GM12891 (cell line): Measurements from ENCODE around the gene TIMP2.

Experiments used
- POLR2A ChIP-seq: IDR thresholded peaks from 2 replicates; pipeline ENCODE4 v1.6.1; 2011; ENCODE audit warnings: low read depth, low read length, control low read depth
- TAF1 ChIP-seq: IDR thresholded peaks from 2 replicates; pipeline ENCODE4 v1.6.1; 2011; ENCODE audit warnings: low read depth, low read length, control low read depth

DNA sequence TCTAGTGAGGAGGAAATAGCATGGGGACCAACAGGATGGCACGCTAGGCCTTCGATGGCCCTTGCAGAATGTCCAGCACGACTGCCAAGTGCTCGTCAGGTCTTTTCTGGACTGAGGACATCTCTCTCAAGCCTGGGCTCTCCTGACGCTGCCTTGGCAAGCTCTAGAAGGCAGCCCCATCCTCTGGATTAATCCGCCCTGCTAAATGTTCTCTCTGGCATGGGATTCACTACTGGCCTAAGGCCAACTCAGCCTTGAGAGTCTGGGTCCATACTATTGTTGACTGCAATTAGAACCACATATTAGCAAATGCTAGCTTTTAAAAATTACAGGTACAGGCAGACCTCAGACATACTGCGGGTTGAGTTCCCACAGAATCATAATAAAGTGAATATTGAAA, 19.6 kb downstream of the TIMP2 start:
- no peak for TF ChIP-seq POLR2A
- no peak for TF ChIP-seq TAF1
